GM23338 (cell line): Measurements from ENCODE around the gene KAZN. TPM values are rescaled to one million over a fixed set of nuclear protein-coding genes. Genes with fewer than 3 reads are reported as not detected.

ENCODE experiments used
- ATAC-seq: fragments of 200-7000 bp; cut with Tn5 transposase; 3 replicates; pipeline ENCODE4 v1.9.1; 2020
- DNase-seq: peaks from one replicate; pipeline ENCODE4 v3.0.0-alpha.2; 2015; ENCODE audit warnings: low spot score
- H2AFZ ChIP-seq: fragments of 200-600 bp; sonication (generic); 2 replicates; pipeline ENCODE4 v1.8.0; 2016; ENCODE audit warnings: antibody characterized with exemption, mild to moderate bottlenecking, moderate library complexity
- H3F3A ChIP-seq: fragments of 200-600 bp; sonication (generic); replicated peaks from 2 replicates; pipeline ENCODE4 v1.8.0; 2017; ENCODE audit warnings: antibody characterized with exemption, mixed run types, low read depth
- H3K27ac ChIP-seq: fragments of 200-600 bp; sonication (generic); 2 replicates; pipeline ENCODE4 v1.6.1; 2016; ENCODE audit warnings: low read depth
- H3K27me3 ChIP-seq: fragments of 200-600 bp; sonication (generic); 2 replicates; pipeline ENCODE4 v1.8.0; 2016; ENCODE audit warnings: mild to moderate bottlenecking, mixed run types, moderate library complexity; ENCODE audit not compliant: insufficient read depth
- H3K36me3 ChIP-seq: fragments of 200-600 bp; sonication (generic); 2 replicates; pipeline ENCODE4 v1.8.0; 2016; ENCODE audit warnings: mild to moderate bottlenecking; ENCODE audit not compliant: insufficient read depth
- H3K4me1 ChIP-seq: fragments of 200-600 bp; sonication (generic); 2 replicates; pipeline ENCODE4 v1.8.0; 2016; ENCODE audit warnings: mild to moderate bottlenecking, moderate library complexity; ENCODE audit not compliant: insufficient read depth
- H3K4me2 ChIP-seq: fragments of 200-600 bp; sonication (generic); 2 replicates; pipeline ENCODE4 v1.7.1; 2017; ENCODE audit warnings: mixed run types
- H3K4me3 ChIP-seq: fragments of 200-600 bp; sonication (generic); 2 replicates; pipeline ENCODE4 v1.6.1; 2016; ENCODE audit warnings: mixed run types
- H3K79me2 ChIP-seq: fragments of 200-600 bp; sonication (generic); replicated peaks from 2 replicates; pipeline ENCODE4 v1.8.0; 2017; ENCODE audit warnings: mild to moderate bottlenecking; ENCODE audit not compliant: insufficient read depth
- H3K9me2 ChIP-seq: fragments of 200-600 bp; sonication (generic); 2 replicates; pipeline ENCODE4 v1.8.0; 2017; ENCODE audit not compliant: insufficient read depth
- H4K20me1 ChIP-seq: fragments of 200-600 bp; sonication (generic); replicated peaks from 2 replicates; pipeline ENCODE4 v1.8.0; 2017; ENCODE audit warnings: mild to moderate bottlenecking; ENCODE audit not compliant: insufficient read depth
- H3K27ac Mint-ChIP-seq: 2 replicates; pipeline ENCODE4 v1.8.0; 2020; ENCODE audit warnings: inconsistent platforms, mild to moderate bottlenecking, moderate library complexity, mixed read lengths
- H3K27me3 Mint-ChIP-seq: 3 replicates; pipeline ENCODE4 v1.8.0; 2022; ENCODE audit warnings: low read depth, mild to moderate bottlenecking, moderate library complexity, mixed read lengths, inconsistent platforms; ENCODE audit not compliant: insufficient read depth, poor library complexity
- H3K36me3 Mint-ChIP-seq: 3 replicates; pipeline ENCODE4 v1.8.0; 2021; ENCODE audit warnings: low read depth, mild to moderate bottlenecking, inconsistent platforms, moderate library complexity, mixed read lengths
- H3K4me1 Mint-ChIP-seq: 3 replicates; pipeline ENCODE4 v1.8.0; 2020; ENCODE audit warnings: mild to moderate bottlenecking, inconsistent platforms, mixed read lengths
- H3K4me3 Mint-ChIP-seq: 3 replicates; pipeline ENCODE4 v1.8.0; 2021; ENCODE audit warnings: moderate library complexity, mild to moderate bottlenecking, inconsistent platforms, mixed read lengths
- H3K9me3 Mint-ChIP-seq: 3 replicates; pipeline ENCODE4 v1.8.0; 2020; ENCODE audit warnings: moderate library complexity, mild to moderate bottlenecking, inconsistent platforms, mixed read lengths
- CREB1 ChIP-seq: fragments of 250-450 bp; sonication (Bioruptor Pico); IDR thresholded peaks from 2 replicates; pipeline ENCODE4 v1.5.0; 2020; ENCODE audit warnings: low read depth, mild to moderate bottlenecking, moderate library complexity
- EZH2phosphoT487 ChIP-seq: fragments of 200-600 bp; sonication (generic); IDR thresholded peaks from one replicate; pipeline ENCODE4 v1.8.1; 2018; ENCODE audit warnings: antibody characterized with exemption; ENCODE audit not compliant: unreplicated experiment
- JUNB ChIP-seq: IDR thresholded peaks from one replicate; pipeline ENCODE4 v1.6.1; 2016; ENCODE audit warnings: antibody characterized with exemption; ENCODE audit not compliant: unreplicated experiment
- NANOG ChIP-seq: IDR thresholded peaks from 2 replicates; pipeline ENCODE4 v1.6.1; 2016; ENCODE audit warnings: antibody characterized with exemption, borderline replicate concordance
- POLR2AphosphoS5 ChIP-seq: IDR thresholded peaks from 2 replicates; pipeline ENCODE4 v1.6.1; 2016; ENCODE audit warnings: antibody characterized with exemption, low read depth
- STAT1 ChIP-seq: IDR thresholded peaks from one replicate; pipeline ENCODE4 v1.6.1; 2016; ENCODE audit warnings: antibody characterized with exemption; ENCODE audit not compliant: unreplicated experiment
- ZNF114 ChIP-seq: fragments of 250-450 bp; sonication (Bioruptor Pico); IDR thresholded peaks from 2 replicates; pipeline ENCODE4 v1.5.0; 2020; ENCODE audit warnings: mild to moderate bottlenecking, moderate library complexity
- ZNF331 ChIP-seq: fragments of 250-450 bp; sonication (Bioruptor Pico); IDR thresholded peaks from 2 replicates; pipeline ENCODE4 v1.5.0; 2020; ENCODE audit warnings: low read depth, mild to moderate bottlenecking, moderate library complexity
- ZNF462 ChIP-seq: fragments of 250-450 bp; sonication (Bioruptor Pico); IDR thresholded peaks from 2 replicates; pipeline ENCODE4 v1.5.0; 2020; ENCODE audit warnings: mild to moderate bottlenecking, moderate library complexity
- polyA plus RNA-seq: library from polyadenylated mRNA; unstranded; fragments of >200 nt; fragmentation: Nextera tagmentation; extraction: Ambion mirVana; gene quantifications from 2 replicates; pipeline ENCODE4 v1.2.1, GENCODE V29; 2016
- total RNA-seq: library from RNA; depleted of rRNA; stranded (reverse); fragments of >200 nt; shearing (Covaris generic); gene quantifications from 2 replicates; pipeline ENCODE4 v1.2.3, GENCODE V29; 2014

KAZN gene
- total and polyA plus RNA-seq, 2 experiments from 2014 or later: 9.9 to 15.0 TPM

- no peak for TF ChIP-seq ZNF462 (CRISPR knock-in tag)
- TF ChIP-seq NANOG: no peak
Observed at GRCh38 chr1:14704846-14705245, 106.4 kb downstream of the KAZN start (continued).

- H3K27me3 Mint-ChIP-seq: peaks cover 3% of the 10 kb centered on the region
- no peaks in the 10 kb centered on the region; the same call in 2 of the 3 replicates for H3K4me1 Mint-ChIP-seq
- H3K4me3 ChIP-seq: no peak overlapping the region
- no peak for TF ChIP-seq POLR2AphosphoS5
- no peak for TF ChIP-seq CREB1
- no peak for TF ChIP-seq NANOG
- TF ChIP-seq JUNB: no peak
- TF ChIP-seq ZNF331 (CRISPR knock-in tag): no peak
- TF ChIP-seq EZH2phosphoT487: no peak
- TF ChIP-seq ZNF114: no peak
- TF ChIP-seq ZNF462 (CRISPR knock-in tag): no peak
- TF ChIP-seq STAT1: no peak
Observed at GRCh38 chr1:14705824-14706223, 107.3 kb downstream of the KAZN start.

More at GRCh38 chr1:14705824-14706223, 107.3 kb downstream of the KAZN start:
- Histone ChIP-seq H3K79me2 (0 out of 2 replicates have a peak, but pooled peaks cover 6% of the 10 kb centered on the region), H2AFZ (no peak overlapping the region), H3K4me2 (no peak overlapping the region), H3K27me3 (no peaks in the 10 kb centered on the region), H3F3A (no peaks in the 10 kb centered on the region), H3K27ac (no peak overlapping the region), H3K4me1 (no peaks in the 10 kb centered on the region; the same call in 1 of the 2 replicates), H4K20me1 (no peaks in the 10 kb centered on the region; the same call in 1 of the 2 replicates), H3K36me3 (no peaks in the 10 kb centered on the region), H3K9me2 (no peaks in the 10 kb centered on the region)
- H3K4me3 Mint-ChIP-seq: no peak overlapping the region
- ATAC-seq: no peak
- H3K36me3 Mint-ChIP-seq: peaks cover 37% of the 10 kb centered on the region
- H3K9me3 Mint-ChIP-seq: peaks cover 49% of the 10 kb centered on the region
- no peak overlapping the region for H3K27ac Mint-ChIP-seq
- DNase-seq: peak; percentile 24
